NK-92 (cell line): Measurements from ENCODE around the gene PLCXD3.

Experiments used
- DNase-seq: peaks from one replicate; lab custom pipeline; 2025; ENCODE audit not compliant: unreplicated experiment; lab: John Stamatoyannopoulos, UW

PLCXD3 gene

DNA sequence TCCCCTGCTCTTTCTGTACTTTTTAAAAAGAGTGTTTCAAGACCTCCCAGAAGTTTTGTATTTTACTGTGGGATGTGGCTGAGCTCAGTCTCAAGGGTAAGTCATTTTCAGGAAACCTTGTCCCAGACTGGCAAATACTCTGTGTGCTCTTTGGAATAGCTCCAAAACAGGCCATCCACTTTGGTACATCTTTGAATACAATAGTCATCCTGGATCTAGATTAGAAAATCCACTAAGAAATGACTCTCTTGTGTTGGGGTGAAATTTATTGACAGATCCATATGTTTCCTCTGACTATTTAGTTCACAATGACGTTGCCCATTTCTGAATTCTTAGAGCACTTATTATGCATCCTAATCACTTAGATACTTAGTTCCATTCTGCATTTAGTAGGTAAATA, 95.2 kb downstream of the PLCXD3 start:
- no peak for DNase-seq

DNA sequence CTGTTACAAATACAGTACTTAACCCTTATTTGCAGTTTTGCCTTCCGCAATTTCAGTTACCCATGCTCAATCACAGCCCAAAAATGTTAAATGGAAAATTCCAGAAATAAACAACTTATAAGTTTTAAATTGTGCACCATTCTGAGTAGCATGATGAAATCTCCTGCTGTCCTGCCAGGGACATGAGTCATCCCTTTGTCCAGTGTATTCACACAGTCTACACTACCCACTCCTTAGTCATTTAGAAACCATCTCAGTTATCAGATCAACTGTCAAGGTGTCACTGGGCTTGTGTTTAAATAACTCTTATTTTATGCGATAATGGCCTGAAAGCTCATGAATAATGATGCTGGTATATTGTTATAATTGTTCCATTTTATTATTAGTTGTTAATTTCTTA, 95.8 kb downstream of the PLCXD3 start:
- DNase-seq, result no peak

DNA sequence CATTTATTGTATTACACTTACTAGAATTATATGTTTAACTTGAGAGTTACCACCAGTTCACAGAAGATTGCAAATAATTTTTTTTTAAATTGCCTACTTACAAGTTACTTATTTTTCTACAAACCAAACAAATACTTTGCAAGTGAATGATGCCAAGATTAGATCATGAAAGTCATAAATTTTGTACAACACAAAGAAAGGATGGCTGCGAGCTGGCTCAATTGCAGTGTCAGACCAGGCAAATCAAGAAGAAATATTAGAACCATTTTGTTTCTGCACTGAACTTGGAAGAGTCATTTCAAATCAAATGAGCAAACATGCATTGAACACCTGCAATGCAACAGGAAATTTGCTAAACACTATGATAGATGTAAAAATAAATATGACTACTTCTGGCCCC, 97.3 kb downstream of the PLCXD3 start:
- no peak for DNase-seq

DNA sequence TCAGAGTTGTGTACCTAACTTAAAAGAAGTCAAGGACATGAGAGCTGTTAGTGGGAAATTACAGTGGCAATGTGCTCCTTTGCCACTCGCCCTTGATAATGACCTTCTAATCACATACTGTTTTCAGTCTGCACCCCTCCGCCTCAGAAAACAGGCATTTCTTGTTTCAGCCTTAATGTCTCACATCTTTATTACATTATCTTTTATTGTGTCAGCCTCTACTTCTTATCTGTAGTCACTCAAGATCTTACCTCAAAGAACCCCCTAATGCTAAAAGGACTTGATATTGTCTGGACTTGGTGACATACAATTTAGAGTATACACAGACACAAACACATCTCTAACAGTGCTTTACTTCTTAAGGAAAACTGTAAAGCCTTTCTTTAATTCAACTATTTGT, 97.9 kb downstream of the PLCXD3 start:
- no peak for DNase-seq

DNA sequence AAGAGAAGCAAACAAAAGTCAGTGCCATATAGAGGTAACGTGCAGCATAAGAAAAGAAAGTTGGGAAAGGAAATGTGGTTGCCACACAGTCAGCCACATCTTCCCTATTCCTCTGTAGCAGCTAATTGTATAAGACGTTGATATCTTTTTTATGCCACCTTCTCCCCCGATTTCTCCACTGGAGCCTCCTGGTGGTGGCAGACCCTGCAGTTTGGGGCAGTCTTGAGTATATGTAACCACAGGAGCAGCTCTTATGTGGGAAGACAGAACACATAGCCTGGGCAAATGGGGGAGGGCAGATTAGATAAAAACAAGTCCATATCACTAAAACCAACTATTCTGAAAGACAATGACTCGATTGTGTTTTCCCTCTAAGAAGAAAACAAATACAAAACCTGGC, 99.7 kb downstream of the PLCXD3 start:
- no peak for DNase-seq

DNA sequence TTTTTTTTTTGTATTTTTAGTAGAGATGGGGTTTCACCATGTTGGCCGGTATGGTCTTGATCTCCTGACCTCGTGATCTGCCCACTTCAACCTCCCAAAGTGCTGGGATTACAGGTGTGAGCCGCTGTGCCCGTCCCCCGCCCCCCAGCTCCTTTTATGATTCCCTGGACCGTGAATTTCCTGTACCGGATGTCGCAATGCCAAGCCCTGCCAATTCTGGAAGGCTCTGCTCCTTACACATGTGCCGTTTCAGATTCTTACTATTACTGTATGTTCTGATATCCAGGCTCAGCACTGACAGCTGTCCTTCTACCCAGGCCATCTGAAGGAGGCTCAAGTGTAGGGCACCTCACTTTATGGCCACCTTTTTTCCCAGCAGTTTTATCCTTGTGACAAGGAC, 100.1 kb downstream of the PLCXD3 start:
- no peak for DNase-seq

DNA sequence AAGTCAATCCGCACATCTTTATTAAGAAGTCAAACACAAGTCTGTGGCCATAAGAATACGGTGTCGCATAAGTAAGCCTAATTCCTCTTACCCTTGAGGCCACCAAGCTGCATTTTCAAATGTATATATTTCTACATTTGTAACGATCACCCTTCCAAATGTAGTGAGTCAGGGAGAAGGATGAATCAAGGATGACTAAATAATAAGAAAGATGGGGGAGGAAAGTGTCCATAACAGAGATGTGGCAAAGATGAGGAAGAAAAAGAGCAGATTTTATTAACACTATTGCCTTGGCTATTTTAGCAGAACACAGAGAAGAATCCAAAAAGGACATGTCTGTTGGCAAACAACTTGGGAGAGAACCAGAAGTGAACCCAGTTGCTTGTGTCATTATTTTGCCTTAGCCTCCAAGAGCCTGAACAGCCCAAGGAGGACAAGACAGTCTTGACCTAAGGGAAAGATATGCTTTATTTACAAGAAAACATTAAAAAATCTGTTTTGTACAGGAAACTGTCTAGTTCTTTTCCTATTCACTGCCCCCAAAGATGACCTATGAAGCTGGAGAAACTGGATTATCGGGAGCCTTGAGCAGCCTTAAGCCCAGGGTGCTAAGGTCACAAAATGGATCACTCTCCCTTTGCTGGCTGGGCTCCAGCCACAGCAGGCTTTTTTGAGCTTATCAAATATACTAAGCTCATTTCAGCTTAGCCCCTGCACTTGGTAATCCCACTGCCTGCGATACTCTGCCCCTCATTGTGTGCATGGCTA, 101.5 kb downstream of the PLCXD3 start:
- DNase-seq, result no peak

DNA sequence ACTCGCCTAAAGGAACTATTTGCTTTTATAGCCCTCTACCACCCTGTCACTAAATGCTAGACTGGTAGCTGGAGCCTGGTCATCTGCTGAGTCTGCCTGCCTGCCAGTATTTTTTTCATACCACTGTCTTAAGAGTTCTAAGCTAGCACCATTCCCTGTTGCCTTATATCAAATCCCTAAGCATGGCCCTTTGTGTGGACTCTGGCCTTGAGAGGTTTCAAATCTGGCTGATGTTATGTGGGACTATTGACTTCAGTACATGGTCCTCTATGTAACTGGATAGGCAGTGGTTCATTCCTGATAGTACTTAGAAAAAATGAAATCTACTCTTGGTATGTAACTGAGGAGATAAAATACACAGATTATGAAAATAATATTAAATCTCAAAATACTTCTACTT, 103.5 kb downstream of the PLCXD3 start:
- DNase-seq, result no peak

DNA sequence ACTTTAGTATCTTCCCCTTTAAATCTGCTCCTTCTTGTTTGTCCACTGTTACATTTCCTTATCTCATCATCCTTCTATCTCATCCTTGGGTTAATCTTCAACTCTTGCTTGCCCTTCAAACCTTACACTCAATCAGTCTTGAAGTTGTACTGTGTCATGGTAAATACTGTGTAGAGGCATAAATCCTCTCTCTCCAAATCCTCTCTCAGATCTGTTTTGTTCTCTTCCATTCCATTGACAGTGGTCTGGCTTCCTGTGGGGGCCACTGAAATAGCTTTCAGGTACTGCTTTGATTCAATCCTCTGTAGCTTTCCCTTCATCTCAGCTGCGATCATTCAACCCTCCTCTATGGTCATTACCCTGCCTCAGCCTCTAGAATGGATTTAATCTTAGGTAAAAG, 104.0 kb downstream of the PLCXD3 start:
- DNase-seq, result no peak

DNA sequence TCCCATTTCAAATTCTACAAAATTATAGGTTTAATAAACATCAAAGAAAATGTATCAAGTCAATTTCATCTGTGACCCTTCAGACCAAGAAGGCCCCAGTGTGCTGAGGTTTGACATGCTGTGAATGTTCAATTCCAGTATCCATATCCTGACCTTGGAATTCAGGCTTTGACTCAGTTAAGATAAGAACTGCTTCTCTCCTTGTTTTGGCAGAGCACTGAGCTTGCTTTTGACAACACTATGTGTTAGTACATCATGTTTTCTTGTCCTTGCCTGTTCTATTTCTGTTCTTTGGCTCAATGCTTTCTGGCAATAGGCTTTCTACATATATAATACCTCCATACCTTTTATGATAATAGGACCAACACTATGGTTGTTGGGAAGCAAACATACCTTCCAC, 105.6 kb downstream of the PLCXD3 start:
- DNase-seq, result no peak

DNA sequence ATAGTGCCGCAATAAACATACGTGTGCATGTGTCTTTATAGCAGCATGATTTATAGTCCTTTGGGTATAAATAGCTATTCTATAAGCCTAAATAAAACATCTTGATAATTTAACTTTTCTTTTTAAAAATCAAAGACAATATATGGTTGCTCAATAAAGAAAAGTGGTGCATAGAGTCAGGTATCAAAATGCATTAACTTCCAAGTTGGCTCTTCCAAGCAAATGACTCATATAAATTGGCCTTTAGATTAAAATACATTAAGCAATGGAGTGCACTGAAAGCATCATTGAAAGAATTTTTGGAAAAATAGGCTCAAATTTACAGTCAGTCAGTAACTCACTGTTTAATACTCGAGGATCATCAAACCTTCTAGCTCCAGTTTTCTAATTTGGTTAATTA, 106.6 kb downstream of the PLCXD3 start:
- DNase-seq, result no peak

DNA sequence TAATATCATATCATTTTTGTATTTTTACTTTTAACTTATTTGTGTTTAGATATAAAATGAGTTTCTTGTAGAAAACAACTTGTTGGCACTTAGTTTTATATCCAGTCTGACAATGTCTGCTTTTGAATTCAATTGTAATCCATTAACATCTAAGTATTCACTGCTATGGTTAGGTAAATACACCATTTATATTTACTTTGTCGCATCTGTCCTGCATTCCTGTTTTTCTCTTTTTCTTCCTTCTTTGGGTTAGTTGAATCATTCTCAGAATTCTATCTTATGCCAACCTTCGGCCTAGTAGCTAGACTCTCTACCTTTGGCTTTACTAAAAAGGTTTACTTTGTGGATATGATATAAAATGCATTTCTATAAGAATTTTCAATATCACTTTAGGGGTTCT, 107.6 kb downstream of the PLCXD3 start:
- DNase-seq, result no peak

DNA sequence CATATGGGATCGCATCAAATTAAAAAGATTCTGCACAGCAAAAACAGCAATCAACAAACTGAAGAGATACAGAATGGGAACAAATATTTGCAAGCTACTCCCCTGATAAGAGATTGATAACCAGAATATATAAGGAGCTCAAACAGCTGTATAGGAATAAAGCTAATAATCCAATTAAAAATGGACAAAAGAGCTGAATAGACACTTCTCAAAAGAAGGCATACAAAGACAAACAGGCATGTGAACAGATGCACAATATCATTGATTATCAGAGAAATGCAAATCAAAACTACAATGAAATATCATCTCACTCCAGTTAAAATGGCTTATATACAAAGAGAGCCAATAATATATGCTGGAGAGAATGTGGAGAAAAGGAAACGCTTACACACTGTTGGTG, 110.6 kb downstream of the PLCXD3 start:
- DNase-seq, result no peak

DNA sequence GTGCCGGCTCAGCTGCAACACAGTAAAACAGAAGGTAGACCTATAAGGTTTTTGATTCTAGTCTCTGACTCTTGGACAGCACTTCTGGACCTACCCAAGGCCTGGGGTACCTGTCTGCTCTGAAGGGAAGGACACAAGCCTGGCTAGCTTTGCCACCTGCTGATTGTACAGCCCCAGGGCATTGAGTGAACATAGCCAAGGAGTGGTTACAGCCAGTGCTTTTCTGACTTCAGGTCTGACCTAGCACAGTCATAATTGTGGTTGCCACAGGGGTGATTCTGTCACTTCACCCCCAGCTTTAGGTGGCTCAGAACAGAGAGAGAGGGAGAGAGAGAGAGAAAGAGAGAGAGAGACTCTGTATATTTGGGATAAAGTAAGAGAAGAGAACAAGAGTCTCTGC, 118.4 kb downstream of the PLCXD3 start:
- DNase-seq, result no peak

DNA sequence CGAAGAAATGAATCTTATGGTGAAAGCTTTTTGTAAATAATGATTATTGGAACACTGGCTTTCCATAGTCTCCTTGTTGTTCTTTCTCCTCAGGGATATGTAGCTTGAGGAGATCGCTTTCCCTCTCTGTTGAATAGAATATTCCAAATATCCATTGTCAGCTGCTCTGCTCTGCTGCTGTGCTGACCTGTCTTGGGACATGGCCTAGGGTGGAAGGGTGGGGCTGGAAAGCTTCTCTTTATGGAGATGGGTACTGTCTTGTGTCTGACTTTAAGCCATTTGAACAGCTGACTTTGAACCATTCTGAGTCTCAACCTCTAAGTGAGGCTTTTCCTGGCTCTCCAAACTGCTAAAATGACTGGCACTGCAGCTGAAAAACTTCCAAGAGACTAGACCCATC, 135.8 kb downstream of the PLCXD3 start:
- DNase-seq, result no peak

DNA sequence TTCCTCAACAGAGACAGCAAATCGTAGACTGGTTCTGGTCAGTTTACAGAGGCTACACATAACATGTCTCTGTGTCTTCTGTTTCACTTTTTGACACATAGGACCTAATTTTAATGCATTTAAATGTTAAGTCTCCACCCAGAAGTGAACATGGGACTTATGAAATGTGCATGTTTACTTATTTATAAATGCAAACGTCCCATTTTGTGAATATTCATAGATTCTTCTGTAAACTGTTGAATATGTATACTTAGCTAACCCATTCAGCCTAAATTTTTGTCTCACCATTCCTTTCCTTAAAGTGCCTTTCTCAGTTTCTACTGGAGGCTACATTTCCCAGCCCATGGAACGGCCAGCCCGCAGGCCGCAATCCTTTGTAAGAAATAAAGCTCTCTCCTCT, 137.2 kb downstream of the PLCXD3 start:
- DNase-seq, result no peak

DNA sequence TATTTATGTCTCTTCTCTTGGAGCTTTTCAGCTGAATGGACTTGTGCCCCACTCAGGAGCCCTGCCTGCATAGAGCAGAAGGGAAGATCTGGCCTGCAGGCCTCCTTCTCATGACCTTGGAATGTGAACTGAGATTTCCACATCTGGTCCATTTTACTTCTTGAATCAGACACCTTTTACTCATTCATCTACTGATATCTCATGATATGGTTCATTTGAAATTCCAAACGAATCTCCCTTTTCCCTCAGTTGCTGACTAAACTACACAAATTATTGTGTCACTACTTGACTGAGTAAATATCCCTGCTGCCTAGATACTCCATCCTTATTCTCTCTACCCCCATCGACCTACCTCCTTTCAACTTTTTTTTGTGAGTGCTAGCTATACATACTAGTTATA, 138.7 kb downstream of the PLCXD3 start:
- DNase-seq, result no peak

DNA sequence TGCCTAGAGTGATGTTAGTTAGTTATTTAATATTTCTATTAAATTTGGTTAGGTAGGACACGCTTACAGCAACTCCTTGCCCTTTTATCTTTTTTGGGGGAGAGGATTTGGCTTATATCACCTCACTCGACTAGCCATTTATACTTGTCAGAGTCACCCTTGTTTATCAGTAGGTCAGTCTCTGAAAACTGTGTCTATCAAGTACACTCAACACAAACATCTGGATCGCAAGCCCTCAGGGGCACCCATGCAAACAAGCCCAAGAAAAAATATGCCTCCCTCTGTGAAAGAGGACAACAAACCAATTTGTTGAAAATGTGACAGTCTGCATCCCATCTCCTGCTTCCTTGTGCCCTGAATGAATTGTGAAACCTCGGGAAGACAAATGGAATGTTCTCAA, 139.9 kb downstream of the PLCXD3 start:
- no peak for DNase-seq

DNA sequence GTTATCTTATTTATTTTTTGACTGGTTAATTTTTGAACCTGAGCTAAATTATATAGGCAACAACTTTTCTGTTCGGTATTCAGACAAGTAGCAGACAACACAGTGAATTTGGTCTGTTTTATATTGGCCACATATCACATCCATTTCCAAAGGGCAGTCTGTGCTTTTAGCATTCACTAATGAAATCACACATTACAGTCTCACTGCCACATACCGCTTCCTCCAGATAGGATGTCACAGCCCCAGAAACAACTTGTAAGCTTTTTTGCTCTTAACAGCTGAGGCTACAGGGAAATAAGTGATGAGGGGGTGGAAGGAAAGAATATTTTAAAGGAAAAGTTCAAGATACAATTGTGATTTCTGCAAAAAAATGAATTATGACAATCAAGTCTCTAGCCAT, 140.6 kb downstream of the PLCXD3 start:
- no peak for DNase-seq

DNA sequence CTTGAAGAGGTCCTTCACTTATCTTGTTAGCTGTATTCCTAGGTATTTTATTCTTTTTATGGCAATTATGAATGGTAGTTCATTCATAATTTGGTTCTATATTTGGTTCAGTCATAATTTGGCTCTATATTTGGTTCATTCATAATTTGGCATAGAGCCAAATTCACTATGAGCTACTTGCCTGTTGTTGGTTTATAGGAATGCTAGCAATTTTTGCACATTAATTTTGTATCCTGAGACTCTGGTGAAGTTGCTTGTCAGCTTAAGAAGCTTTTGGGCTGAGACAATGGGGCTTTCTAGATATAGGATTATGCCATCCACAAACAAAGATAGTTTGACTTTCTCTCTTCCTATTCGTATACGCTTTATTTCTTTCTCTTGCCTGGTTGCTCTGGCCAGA, 142.2 kb downstream of the PLCXD3 start:
- DNase-seq, result no peak

DNA sequence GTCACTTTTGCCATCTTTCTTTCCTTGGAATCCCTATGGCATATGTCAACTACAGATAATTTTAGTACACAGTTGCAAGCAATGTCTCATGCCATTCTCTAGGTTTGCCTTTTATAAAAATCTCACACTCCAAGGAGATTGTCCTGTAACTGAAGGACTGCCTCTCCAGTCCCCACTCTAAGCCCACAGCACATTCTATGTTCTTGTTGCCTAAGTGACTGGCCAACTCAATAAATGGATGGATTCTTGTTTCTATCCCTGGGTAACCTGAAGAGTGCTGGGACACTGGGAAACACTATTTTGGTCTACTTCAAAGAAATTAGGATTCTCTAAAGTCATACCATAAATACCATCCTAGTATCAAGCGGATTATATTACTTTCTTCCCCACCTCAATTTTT, 145.0 kb downstream of the PLCXD3 start:
- DNase-seq, result no peak

DNA sequence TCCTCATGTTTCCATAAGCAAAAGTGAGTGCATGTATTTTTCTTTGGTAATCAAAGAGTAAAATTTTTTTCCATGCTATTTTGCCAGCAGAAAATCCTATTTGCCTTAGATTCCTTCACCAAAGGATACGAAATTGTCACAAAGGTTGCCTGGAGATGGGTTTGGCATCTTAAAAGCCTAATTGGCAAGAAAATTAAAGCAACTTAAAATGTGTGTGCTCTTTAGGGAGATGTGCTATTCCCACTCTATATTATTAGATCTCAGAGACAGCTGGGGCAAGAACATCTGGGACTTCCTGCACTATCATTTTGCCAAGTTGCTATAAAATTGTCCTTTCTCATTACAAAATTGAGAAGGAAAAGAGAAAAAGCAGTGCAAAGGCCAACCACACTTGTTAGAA, 146.1 kb downstream of the PLCXD3 start:
- no peak for DNase-seq

DNA sequence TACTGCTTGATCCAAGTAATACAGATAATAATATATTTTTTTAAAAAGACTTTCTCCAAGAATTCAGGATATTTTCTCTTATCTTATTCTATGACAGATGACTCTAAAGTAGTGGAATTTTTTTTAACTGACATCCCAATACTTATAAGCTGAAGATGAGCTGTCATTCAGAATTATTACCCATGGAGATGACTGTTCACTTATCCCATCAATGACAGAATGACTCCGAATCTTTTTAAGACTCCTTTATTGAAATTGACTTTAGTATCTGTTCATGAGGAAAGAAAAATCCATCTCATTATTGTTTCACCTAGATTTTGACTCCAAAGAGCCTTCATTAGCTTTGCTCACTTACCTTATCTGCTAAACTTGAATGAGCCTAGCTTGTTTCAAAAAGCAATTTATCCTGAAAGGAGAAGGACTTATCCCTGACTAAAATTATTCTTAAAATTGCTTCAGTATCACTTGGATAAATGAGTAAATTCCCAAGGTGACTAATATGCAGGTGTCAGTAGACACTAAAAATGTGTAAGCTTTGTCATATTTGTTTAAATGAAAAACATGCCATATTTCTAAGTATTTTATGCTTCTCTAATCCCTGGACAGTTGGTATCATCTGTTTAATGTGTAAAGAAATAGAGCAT, 146.9 kb downstream of the PLCXD3 start:
- no peak for DNase-seq
